WTC11 (cell line): ENCODE data around the gene CCDC43. TPM values are rescaled to one million over a fixed set of nuclear protein-coding genes. Genes with fewer than 3 reads are reported as not detected.
"Not testable (repeated sequence)": the region's sequence is repeated elsewhere in the genome, so short reads cannot be mapped to it uniquely, and the experiment has no call there.

Source experiments
- ATAC-seq: fragments of 200-7000 bp; cut with Tn5 transposase; 2 replicates; pipeline ENCODE4 v1.10.0; 2021; ENCODE audit warnings: mild to moderate bottlenecking, moderate library complexity
- CTCF ChIA-PET: fragments of 300-600 bp; sonication (Branson Sonifier 250); formaldehyde crosslinking; loops from one replicate; lab custom pipeline; 2021; ENCODE audit warnings: antibody characterized with exemption; lab: Charles Lee
- POLR2A ChIA-PET: fragments of 350-600 bp; sonication (Branson Sonifier 250); formaldehyde crosslinking; loops from one replicate; lab custom pipeline; 2021; ENCODE audit warnings: antibody characterized with exemption; lab: Charles Lee
- DNase-seq: peaks from one replicate; pipeline ENCODE4 v3.0.0; 2021; ENCODE audit warnings: low spot score
- H3K27ac Mint-ChIP-seq: 2 replicates; pipeline ENCODE4 v1.8.0; 2021; ENCODE audit warnings: mixed read lengths
- H3K27me3 Mint-ChIP-seq: 2 replicates; pipeline ENCODE4 v1.8.0; 2021; ENCODE audit warnings: low read depth, mild to moderate bottlenecking, moderate library complexity, mixed read lengths
- H3K36me3 Mint-ChIP-seq: 2 replicates; pipeline ENCODE4 v1.8.0; 2021; ENCODE audit warnings: mixed read lengths
- H3K4me1 Mint-ChIP-seq: 2 replicates; pipeline ENCODE4 v1.8.0; 2022; ENCODE audit warnings: mixed read lengths
- H3K4me3 Mint-ChIP-seq: 2 replicates; pipeline ENCODE4 v1.8.0; 2021; ENCODE audit warnings: mild to moderate bottlenecking, moderate library complexity, mixed read lengths
- H3K9me3 Mint-ChIP-seq: 2 replicates; pipeline ENCODE4 v1.8.0; 2021; ENCODE audit warnings: mixed read lengths
- ARID4B ChIP-seq: sonication (generic); formaldehyde crosslinking; IDR thresholded peaks from 2 replicates; pipeline ENCODE4 v1.8.0; 2023; ENCODE audit warnings: missing genetic modification reagents, mild to moderate bottlenecking, borderline replicate concordance
- CREM ChIP-seq: sonication (generic); formaldehyde crosslinking; IDR thresholded peaks from 2 replicates; pipeline ENCODE4 v1.8.1; 2022; ENCODE audit warnings: mild to moderate bottlenecking, missing genetic modification reagents, moderate library complexity
- EMX1 ChIP-seq: fragments of 250-450 bp; sonication (Bioruptor Pico); IDR thresholded peaks from 2 replicates; pipeline ENCODE4 v1.8.0; 2021; ENCODE audit warnings: mild to moderate bottlenecking
- ETV6 ChIP-seq: sonication (generic); formaldehyde crosslinking; IDR thresholded peaks from 2 replicates; pipeline ENCODE4 v1.8.1; 2022; ENCODE audit warnings: mild to moderate bottlenecking, missing genetic modification reagents
- GTF2I ChIP-seq: fragments of 250-450 bp; sonication (Bioruptor Pico); conservative IDR thresholded peaks from 2 replicates; pipeline ENCODE4 v1.4.0; 2021; ENCODE audit warnings: mild to moderate bottlenecking
- IRF2 ChIP-seq: sonication (generic); formaldehyde crosslinking; IDR thresholded peaks from 2 replicates; pipeline ENCODE4 v1.8.0; 2022; ENCODE audit warnings: low read depth, missing genetic modification reagents, borderline replicate concordance
- NFATC4 ChIP-seq: fragments of 250-450 bp; sonication (Bioruptor Pico); IDR thresholded peaks from 2 replicates; pipeline ENCODE4 v1.9.0; 2021; ENCODE audit warnings: mild to moderate bottlenecking
- NFYB ChIP-seq: sonication (generic); formaldehyde crosslinking; conservative IDR thresholded peaks from 2 replicates; pipeline ENCODE4 v1.8.0; 2022; ENCODE audit warnings: low read depth, missing genetic modification reagents
- PRDM15 ChIP-seq: sonication (generic); formaldehyde crosslinking; IDR thresholded peaks from 2 replicates; pipeline ENCODE4 v1.8.0; 2022; ENCODE audit warnings: missing genetic modification reagents
- PRRX2 ChIP-seq: fragments of 250-450 bp; sonication (Bioruptor Pico); IDR thresholded peaks from 2 replicates; pipeline ENCODE4 v1.8.0; 2021; ENCODE audit warnings: mild to moderate bottlenecking
- USF2 ChIP-seq: sonication (generic); formaldehyde crosslinking; IDR thresholded peaks from 2 replicates; pipeline ENCODE4 v1.8.1; 2023; ENCODE audit warnings: mild to moderate bottlenecking, missing genetic modification reagents, moderate library complexity
- ZNF396 ChIP-seq: fragments of 250-450 bp; sonication (Bioruptor Pico); IDR thresholded peaks from 2 replicates; pipeline ENCODE4 v1.8.0; 2021; ENCODE audit warnings: mild to moderate bottlenecking, moderate library complexity, borderline replicate concordance
- ZNF416 ChIP-seq: fragments of 250-450 bp; sonication (Bioruptor Pico); IDR thresholded peaks from 2 replicates; pipeline ENCODE4 v1.9.0; 2021; ENCODE audit warnings: mild to moderate bottlenecking, inconsistent platforms
- total RNA-seq: library from RNA; stranded (reverse); gene quantifications from 3 replicates; pipeline ENCODE4 v1.2.3, GENCODE V29; 2021
- TF ChIP-seq, protein P1 (sequence below): sonication (generic); formaldehyde crosslinking; IDR thresholded peaks from 2 replicates; pipeline ENCODE4 v1.8.0; 2022; ENCODE audit warnings: mild to moderate bottlenecking, missing genetic modification reagents
- TF ChIP-seq, protein P2 (sequence below): sonication (generic); formaldehyde crosslinking; IDR thresholded peaks from 2 replicates; pipeline ENCODE4 v1.8.1; 2022; ENCODE audit warnings: low read depth, missing genetic modification reagents, borderline replicate concordance
- TF ChIP-seq, protein P3 (sequence below): fragments of 250-450 bp; sonication (Bioruptor Pico); conservative IDR thresholded peaks from 2 replicates; pipeline ENCODE4 v1.9.0; 2021; ENCODE audit warnings: mild to moderate bottlenecking
- TF ChIP-seq, protein P4 (sequence below): sonication (generic); formaldehyde crosslinking; IDR thresholded peaks from 2 replicates; pipeline ENCODE4 v1.8.0; 2022; ENCODE audit warnings: mild to moderate bottlenecking, missing genetic modification reagents

The CCDC43 gene
- total RNA-seq, 1 experiment from 2014 or later: 37.9 TPM

GRCh38 chr17:44636562-44636961, 53.0 kb downstream of the CCDC43 start:
- Mint-ChIP-seq H3K27me3 (peaks cover 5% of the 10 kb centered on the region; the same call in 1 of the 2 replicates), H3K4me3 (no peak overlapping the region), H3K9me3 (no peaks in the 10 kb centered on the region), H3K36me3 (no peaks in the 10 kb centered on the region), H3K27ac (no peak overlapping the region), H3K4me1 (peaks cover 6% of the 10 kb centered on the region)
- TF ChIP-seq, protein P1, sequence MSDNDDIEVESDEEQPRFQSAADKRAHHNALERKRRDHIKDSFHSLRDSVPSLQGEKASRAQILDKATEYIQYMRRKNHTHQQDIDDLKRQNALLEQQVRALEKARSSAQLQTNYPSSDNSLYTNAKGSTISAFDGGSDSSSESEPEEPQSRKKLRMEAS (CRISPR knock-in tag): no peak
- no peak for TF ChIP-seq USF2 (CRISPR knock-in tag)
- TF ChIP-seq NFATC4: no peak
- TF ChIP-seq, protein P2, sequence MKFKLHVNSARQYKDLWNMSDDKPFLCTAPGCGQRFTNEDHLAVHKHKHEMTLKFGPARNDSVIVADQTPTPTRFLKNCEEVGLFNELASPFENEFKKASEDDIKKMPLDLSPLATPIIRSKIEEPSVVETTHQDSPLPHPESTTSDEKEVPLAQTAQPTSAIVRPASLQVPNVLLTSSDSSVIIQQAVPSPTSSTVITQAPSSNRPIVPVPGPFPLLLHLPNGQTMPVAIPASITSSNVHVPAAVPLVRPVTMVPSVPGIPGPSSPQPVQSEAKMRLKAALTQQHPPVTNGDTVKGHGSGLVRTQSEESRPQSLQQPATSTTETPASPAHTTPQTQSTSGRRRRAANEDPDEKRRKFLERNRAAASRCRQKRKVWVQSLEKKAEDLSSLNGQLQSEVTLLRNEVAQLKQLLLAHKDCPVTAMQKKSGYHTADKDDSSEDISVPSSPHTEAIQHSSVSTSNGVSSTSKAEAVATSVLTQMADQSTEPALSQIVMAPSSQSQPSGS (CRISPR knock-in tag): no peak
- no peak for TF ChIP-seq IRF2 (CRISPR knock-in tag)
- TF ChIP-seq ZNF416 (CRISPR knock-in tag): no peak
- TF ChIP-seq ETV6: no peak
- no peak for TF ChIP-seq GTF2I (CRISPR knock-in tag)
- no peak for TF ChIP-seq EMX1 (CRISPR knock-in tag)
- no peak for TF ChIP-seq CREM (CRISPR knock-in tag)
- TF ChIP-seq ARID4B: no peak
- no peak for TF ChIP-seq ZNF396 (CRISPR knock-in tag)
- no peak for TF ChIP-seq PRRX2 (CRISPR knock-in tag)
- TF ChIP-seq, protein P3, sequence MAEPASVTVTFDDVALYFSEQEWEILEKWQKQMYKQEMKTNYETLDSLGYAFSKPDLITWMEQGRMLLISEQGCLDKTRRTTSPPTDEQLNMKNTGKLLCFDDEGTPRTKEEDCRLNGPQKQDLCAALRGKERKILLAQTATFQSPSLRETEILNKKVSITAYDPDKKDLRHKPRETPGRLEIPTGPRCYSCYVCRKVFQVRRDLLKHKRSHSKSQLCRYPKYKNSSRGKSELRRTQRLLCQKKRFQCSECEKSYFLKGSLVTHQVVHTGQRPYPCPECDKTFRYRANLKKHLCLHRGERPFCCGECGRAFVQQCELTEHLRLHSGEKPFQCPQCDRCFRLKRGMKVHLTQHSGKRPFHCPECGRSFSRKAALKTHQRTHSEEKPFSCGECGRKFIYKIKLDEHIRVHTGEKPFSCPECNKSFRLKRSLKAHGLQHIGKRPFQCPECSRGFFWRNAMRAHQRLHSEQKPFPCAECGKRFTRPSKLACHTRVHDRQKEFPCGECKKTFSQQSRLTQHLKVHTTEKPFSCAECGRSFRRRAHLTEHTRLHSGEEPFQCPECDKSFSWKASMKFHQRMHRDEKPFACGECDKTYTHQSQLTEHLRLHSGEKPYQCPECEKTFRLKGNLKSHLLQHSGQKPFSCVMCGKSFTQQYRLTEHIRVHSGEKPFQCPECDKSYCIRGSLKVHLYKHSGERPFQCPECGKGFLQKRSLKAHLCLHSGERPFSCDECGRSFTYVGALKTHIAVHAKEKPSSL (CRISPR knock-in tag): no peak
- TF ChIP-seq, protein P4, sequence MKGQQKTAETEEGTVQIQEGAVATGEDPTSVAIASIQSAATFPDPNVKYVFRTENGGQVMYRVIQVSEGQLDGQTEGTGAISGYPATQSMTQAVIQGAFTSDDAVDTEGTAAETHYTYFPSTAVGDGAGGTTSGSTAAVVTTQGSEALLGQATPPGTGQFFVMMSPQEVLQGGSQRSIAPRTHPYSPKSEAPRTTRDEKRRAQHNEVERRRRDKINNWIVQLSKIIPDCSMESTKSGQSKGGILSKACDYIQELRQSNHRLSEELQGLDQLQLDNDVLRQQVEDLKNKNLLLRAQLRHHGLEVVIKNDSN (CRISPR knock-in tag): no peak
- no peak for TF ChIP-seq PRDM15 (CRISPR knock-in tag)
- no peak for TF ChIP-seq NFYB (CRISPR knock-in tag)
- POLR2A ChIA-PET: no interaction called here
- DNase-seq (no peak), ATAC-seq (no peak)
- CTCF ChIA-PET: interaction anchor here (1.0 to 2.0 kb wide), 4 partner anchors 103 to 291 kb away, joined by 3 to 17 read pairs (median 6); no protein-coding TSS in a partner anchor

DNA sequence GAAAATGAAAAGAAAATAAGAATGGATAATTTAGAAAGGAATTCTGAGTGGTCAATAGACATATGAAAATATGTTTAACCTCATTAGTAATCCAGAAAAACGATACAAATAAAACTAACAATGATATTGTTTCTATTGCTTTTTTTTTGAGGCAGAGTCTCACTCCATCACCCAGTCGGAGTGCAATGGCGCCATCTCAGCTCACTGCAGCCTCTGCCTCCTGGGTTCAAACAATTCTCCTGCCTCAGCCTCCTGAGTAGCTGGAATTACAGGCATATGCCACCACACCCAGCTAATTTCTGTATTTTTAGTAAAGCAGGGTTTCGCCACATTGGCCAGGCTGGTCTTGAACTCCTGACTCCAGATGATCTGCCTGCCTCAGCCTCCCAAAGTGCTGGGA, 55.2 kb downstream of the CCDC43 start:
- CTCF ChIA-PET: interaction anchor here (1.9 to 2.4 kb wide), 2 partner anchors 98 to 101 kb away, joined by 7 to 8 read pairs; no protein-coding TSS in a partner anchor
- H3K9me3 Mint-ChIP-seq, H3K27me3 Mint-ChIP-seq, H3K36me3 Mint-ChIP-seq, H3K4me1 Mint-ChIP-seq, DNase-seq, H3K27ac Mint-ChIP-seq, H3K4me3 Mint-ChIP-seq, ATAC-seq, POLR2A ChIA-PET: not testable (repeated sequence)
